Hepatocyte (in vitro differentiated cells): ENCODE measurements around the gene PTPRD.

Experiments used
- CTCF ChIP-seq: fragments of 200-600 bp; sonication (generic); IDR thresholded peaks from 2 replicates; pipeline ENCODE4 v1.5.1; 2016; ENCODE audit warnings: antibody characterized with exemption, mild to moderate bottlenecking; ENCODE audit not compliant: poor library complexity
- EZH2 ChIP-seq: fragments of 200-600 bp; sonication (generic); IDR thresholded peaks from 2 replicates; pipeline ENCODE4 v1.6.1; 2016; ENCODE audit warnings: antibody characterized with exemption, mild to moderate bottlenecking, borderline replicate concordance

- TF ChIP-seq CTCF (no peak), EZH2 (no peak)
These were observed 1114.7 kb downstream of the PTPRD start for GRCh38 chr9:9498128-9498527.
